Measurements from ENCODE around the gene RPL10A.
"Not testable (repeated sequence)": the region's sequence is repeated elsewhere in the genome, so short reads cannot be mapped to it uniquely, and the experiment has no call there.

RPL10A gene

GRCh38 chr6:35468181-35468979 is at the start of gene RPL10A:
TSS of gene RPL10A (plus strand) at chr6:35468401. CDS start at chr6:35468435, 34 bp downstream.
- DNase-seq = peak; percentile 96

GRCh38 chr6:35419417-35419816 is 48.8 kb upstream of the RPL10A start:
- no peak for DNase-seq

- no peak for DNase-seq
Measured at GRCh38 chr6:35419961-35420360, 48.2 kb upstream of the RPL10A start.

GRCh38 chr6:35425284-35425683 is 42.9 kb upstream of the RPL10A start:
- DNase-seq = no peak

- DNase-seq = no peak
Measured at GRCh38 chr6:35426074-35426473, 42.1 kb upstream of the RPL10A start.

- DNase-seq = no peak
Measured at GRCh38 chr6:35427435-35427834, 40.8 kb upstream of the RPL10A start.

GRCh38 chr6:35427851-35428321 is 40.3 kb upstream of the RPL10A start:
- no peak for DNase-seq

GRCh38 chr6:35428421-35429149 is 39.6 kb upstream of the RPL10A start:
- DNase-seq = no peak

GRCh38 chr6:35429463-35429862 is 38.7 kb upstream of the RPL10A start:
- DNase-seq = no peak

GRCh38 chr6:35432291-35432690 is 35.9 kb upstream of the RPL10A start:
- no peak for DNase-seq

GRCh38 chr6:35432702-35433101 is 35.5 kb upstream of the RPL10A start:
- DNase-seq = not testable (repeated sequence)

- no peak for DNase-seq
Measured at GRCh38 chr6:35435074-35435837, 32.9 kb upstream of the RPL10A start.

GRCh38 chr6:35436071-35436857 is 31.9 kb upstream of the RPL10A start:
- no peak for DNase-seq

- not testable (repeated sequence) for DNase-seq
Measured at GRCh38 chr6:35438378-35439065, 29.7 kb upstream of the RPL10A start.

- DNase-seq = no peak
Measured at GRCh38 chr6:35439308-35439707, 28.9 kb upstream of the RPL10A start.

- DNase-seq = no peak
Measured at GRCh38 chr6:35441205-35441604, 27.0 kb upstream of the RPL10A start.

GRCh38 chr6:35441642-35442041 is 26.6 kb upstream of the RPL10A start:
- DNase-seq = no peak

- no peak for DNase-seq
Measured at GRCh38 chr6:35442693-35443092, 25.5 kb upstream of the RPL10A start.

- DNase-seq = no peak
Measured at GRCh38 chr6:35443341-35444030, 24.7 kb upstream of the RPL10A start.

- DNase-seq = no peak
Measured at GRCh38 chr6:35445691-35446090, 22.5 kb upstream of the RPL10A start.

GRCh38 chr6:35448191-35448590 is 20.0 kb upstream of the RPL10A start:
- no peak for DNase-seq

All from NCI-H2227 treated with DMSO at 0.1 percent for 48 hours (cell line).